MM.1S (cell line): ENCODE results near the gene ARF1.

Experiments
- DNase-seq: peaks from one replicate; pipeline ENCODE4 v3.0.0-alpha.2; 2015
- H2AFZ ChIP-seq: fragments of 300-600 bp; sonication (generic); 2 replicates; pipeline ENCODE4 v1.6.0; 2016; ENCODE audit warnings: antibody characterized with exemption, low read length
- H3F3A ChIP-seq: fragments of 300-600 bp; sonication (generic); 2 replicates; pipeline ENCODE4 v1.6.1; 2016; ENCODE audit warnings: mild to moderate bottlenecking, antibody characterized with exemption, low read length, moderate library complexity, mixed read lengths; ENCODE audit not compliant: insufficient read depth
- H3K27ac ChIP-seq: fragments of 300-600 bp; sonication (generic); 2 replicates; pipeline ENCODE4 v1.5.1; 2016; ENCODE audit warnings: mild to moderate bottlenecking, low read length
- H3K27me3 ChIP-seq: fragments of 300-600 bp; sonication (generic); replicated peaks from 2 replicates; pipeline ENCODE4 v1.6.0; 2016; ENCODE audit warnings: low read length; ENCODE audit not compliant: insufficient read depth
- H3K36me3 ChIP-seq: fragments of 300-600 bp; sonication (generic); replicated peaks from 2 replicates; pipeline ENCODE4 v1.6.1; 2016; ENCODE audit warnings: mild to moderate bottlenecking, low read length, mixed read lengths; ENCODE audit not compliant: insufficient read depth
- H3K4me1 ChIP-seq: fragments of 300-600 bp; sonication (generic); 2 replicates; pipeline ENCODE4 v1.6.1; 2016; ENCODE audit warnings: low read length, mixed read lengths
- H3K4me2 ChIP-seq: fragments of 300-600 bp; sonication (generic); 2 replicates; pipeline ENCODE4 v1.6.0; 2016; ENCODE audit warnings: low read depth, low read length
- H3K4me3 ChIP-seq: fragments of 300-600 bp; sonication (generic); 2 replicates; pipeline ENCODE4 v1.5.1; 2016; ENCODE audit warnings: low read length, mixed read lengths
- H3K79me2 ChIP-seq: fragments of 300-600 bp; sonication (generic); 2 replicates; pipeline ENCODE4 v1.6.1; 2016; ENCODE audit warnings: mixed run types, low read length, mixed read lengths
- H3K9ac ChIP-seq: fragments of 300-600 bp; sonication (generic); 2 replicates; pipeline ENCODE4 v1.6.1; 2016; ENCODE audit warnings: low read length, mixed read lengths
- H3K9me2 ChIP-seq: fragments of 300-600 bp; sonication (generic); replicated peaks from 2 replicates; pipeline ENCODE4 v1.6.1; 2016; ENCODE audit warnings: mild to moderate bottlenecking, low read length, mixed read lengths; ENCODE audit not compliant: insufficient read depth
- H3K9me3 ChIP-seq: fragments of 300-600 bp; sonication (generic); replicated peaks from 2 replicates; pipeline ENCODE4 v1.6.1; 2016; ENCODE audit warnings: mild to moderate bottlenecking, low read length, mixed read lengths; ENCODE audit not compliant: insufficient read depth
- H4K20me1 ChIP-seq: fragments of 300-600 bp; sonication (generic); 2 replicates; pipeline ENCODE4 v1.6.1; 2016; ENCODE audit warnings: mild to moderate bottlenecking, low read length, moderate library complexity, mixed read lengths; ENCODE audit not compliant: insufficient read depth
- CTCF ChIP-seq: fragments of 300-600 bp; sonication (generic); IDR thresholded peaks from 2 replicates; pipeline ENCODE4 v1.5.1; 2016; ENCODE audit warnings: antibody characterized with exemption, low read length, mixed read lengths
- EZH2 ChIP-seq: fragments of 300-600 bp; sonication (generic); optimal IDR thresholded peaks from 2 replicates; pipeline ENCODE3; 2017; ENCODE audit warnings: low read depth, mild to moderate bottlenecking, antibody characterized with exemption, low read length, mixed read lengths
- EZH2phosphoT487 ChIP-seq: fragments of 300-600 bp; sonication (generic); IDR thresholded peaks from 2 replicates; pipeline ENCODE4 v1.6.1; 2018; ENCODE audit warnings: antibody characterized with exemption, low read length

ARF1 gene

GRCh38 chr1:228044961-228045360 lies 37.5 kb upstream of the ARF1 start:
- no peak for DNase-seq
- H3K27ac ChIP-seq: no peak overlapping the region
- no peaks in the 10 kb centered on the region for H3K36me3 ChIP-seq
- no peak overlapping the region for H3K4me2 ChIP-seq
- no peak overlapping the region for H2AFZ ChIP-seq
- H3K9me3 ChIP-seq: no peaks in the 10 kb centered on the region
- no peaks in the 10 kb centered on the region for H3K9me2 ChIP-seq
- TF ChIP-seq EZH2phosphoT487 (no peak), CTCF (no peak), EZH2 (no peak)
- H3K9ac ChIP-seq: no peak overlapping the region
- H4K20me1 ChIP-seq: no peaks in the 10 kb centered on the region
- no peaks in the 10 kb centered on the region for H3K4me1 ChIP-seq
- no peaks in the 10 kb centered on the region for H3K79me2 ChIP-seq
- peaks cover 20% of the 10 kb centered on the region; the same call in 1 of the 2 replicates for H3K27me3 ChIP-seq
- no peak overlapping the region for H3K4me3 ChIP-seq
- no peaks in the 10 kb centered on the region for H3F3A ChIP-seq

- Histone ChIP-seq H3K9me2 (no peaks in the 10 kb centered on the region), H3K4me3 (no peak overlapping the region), H4K20me1 (no peaks in the 10 kb centered on the region), H3K27ac (no peak overlapping the region), H3K36me3 (no peaks in the 10 kb centered on the region), H3K9ac (no peak overlapping the region), H3K4me1 (no peaks in the 10 kb centered on the region), H2AFZ (no peak overlapping the region), H3K79me2 (no peaks in the 10 kb centered on the region), H3K27me3 (peaks cover 20% of the 10 kb centered on the region; the same call in 1 of the 2 replicates), H3F3A (no peaks in the 10 kb centered on the region), H3K4me2 (no peak overlapping the region), H3K9me3 (no peaks in the 10 kb centered on the region)
- TF ChIP-seq EZH2phosphoT487 (no peak), CTCF (no peak), EZH2 (no peak)
- no peak for DNase-seq
Observed at GRCh38 chr1:228045405-228045804, 37.1 kb upstream of the ARF1 start.

GRCh38 chr1:228045871-228046270 lies 36.6 kb upstream of the ARF1 start:
- no peaks in the 10 kb centered on the region for H3K9me3 ChIP-seq
- H3F3A ChIP-seq: no peaks in the 10 kb centered on the region
- H3K9me2 ChIP-seq: no peaks in the 10 kb centered on the region
- H3K4me2 ChIP-seq: no peak overlapping the region
- no peaks in the 10 kb centered on the region for H3K36me3 ChIP-seq
- no peaks in the 10 kb centered on the region for H3K79me2 ChIP-seq
- no peak overlapping the region for H2AFZ ChIP-seq
- no peak overlapping the region for H3K4me3 ChIP-seq
- peaks cover 20% of the 10 kb centered on the region; the same call in 1 of the 2 replicates for H3K27me3 ChIP-seq
- H3K9ac ChIP-seq: no peak overlapping the region
- TF ChIP-seq EZH2phosphoT487: no peak
- TF ChIP-seq CTCF: no peak
- TF ChIP-seq EZH2: no peak
- no peaks in the 10 kb centered on the region for H4K20me1 ChIP-seq
- H3K4me1 ChIP-seq: no peaks in the 10 kb centered on the region
- DNase-seq: no peak
- no peak overlapping the region for H3K27ac ChIP-seq
